CD8-positive, alpha-beta memory T cell (primary cell): ENCODE data around the gene DENND1A. TPM values are rescaled to one million over a fixed set of nuclear protein-coding genes. Genes with fewer than 3 reads are reported as not detected.

ENCODE experiments used
- CTCF ChIA-PET: fragments of 350-600 bp; sonication (Branson Sonifier 250); formaldehyde crosslinking; loops from one replicate; lab custom pipeline; 2021; ENCODE audit warnings: antibody characterized with exemption; lab: Charles Lee
- POLR2A ChIA-PET: fragments of 350-600 bp; sonication (Branson Sonifier 250); formaldehyde crosslinking; loops from one replicate; lab custom pipeline; 2021; ENCODE audit warnings: antibody characterized with exemption; lab: Charles Lee
- DNase-seq, 5 donors: peaks; one replicate each; pipeline versions ENCODE4 v3.0.0 to v3.0.0-alpha.2; 2020 to 2022; ENCODE audit warnings: mixed read lengths in 1 of 5
- H3K27ac ChIP-seq: one replicate; pipeline ENCODE4 v1.7.0; 2013; ENCODE audit warnings: low read depth, mild to moderate bottlenecking, low read length, moderate library complexity
- H3K27me3 ChIP-seq: 2 replicates; pipeline ENCODE4 v1.7.0; 2013; ENCODE audit warnings: low read length, mild to moderate bottlenecking; ENCODE audit not compliant: insufficient read depth, poor library complexity, severe bottlenecking
- H3K36me3 ChIP-seq: 2 replicates; pipeline ENCODE4 v1.7.0; 2013; ENCODE audit warnings: mild to moderate bottlenecking, low read length, moderate library complexity; ENCODE audit not compliant: insufficient read depth
- H3K4me1 ChIP-seq: 2 replicates; pipeline ENCODE4 v1.7.0; 2013; ENCODE audit warnings: mild to moderate bottlenecking, low read length, moderate library complexity; ENCODE audit not compliant: insufficient read depth
- H3K4me3 ChIP-seq: 2 replicates; pipeline ENCODE4 v1.7.0; 2013; ENCODE audit warnings: mild to moderate bottlenecking, low read length
- H3K9me3 ChIP-seq: 2 replicates; pipeline ENCODE4 v1.7.0; 2013; ENCODE audit warnings: mild to moderate bottlenecking, low read length
- H3K27ac Mint-ChIP-seq, 8 donors: one replicate each; pipeline ENCODE4 v1.8.0; 2020 to 2021; ENCODE audit warnings: mixed read lengths in 8 of 8, mild to moderate bottlenecking in 6 of 8, inconsistent platforms in 3 of 8, moderate library complexity in 3 of 8
- H3K27me3 Mint-ChIP-seq, 2 donors: one replicate each; pipeline ENCODE4 v1.8.0; 2020 to 2021; ENCODE audit warnings: mixed read lengths in 2 of 2, mild to moderate bottlenecking in 1 of 2, moderate library complexity in 1 of 2
- H3K36me3 Mint-ChIP-seq, 3 donors: one replicate each; pipeline ENCODE4 v1.8.0; 2020 to 2021; ENCODE audit warnings: mixed read lengths in 3 of 3, inconsistent platforms in 1 of 3, mild to moderate bottlenecking in 1 of 3
- H3K4me1 Mint-ChIP-seq, 3 donors: one replicate each; pipeline ENCODE4 v1.8.0; 2020 to 2021; ENCODE audit warnings: mixed read lengths in 3 of 3, inconsistent platforms in 1 of 3, mild to moderate bottlenecking in 1 of 3
- H3K4me3 Mint-ChIP-seq, 7 donors: one replicate each; pipeline ENCODE4 v1.8.0; 2020 to 2021; ENCODE audit warnings: mixed read lengths in 7 of 7, mild to moderate bottlenecking in 6 of 7, moderate library complexity in 4 of 7, inconsistent platforms in 2 of 7
- H3K9me3 Mint-ChIP-seq, 5 donors: one replicate each; pipeline ENCODE4 v1.8.0; 2020 to 2022; ENCODE audit warnings: mixed read lengths in 5 of 5, mild to moderate bottlenecking in 3 of 5, moderate library complexity in 2 of 5, inconsistent platforms in 1 of 5
- polyA plus RNA-seq: library from polyadenylated mRNA; unstranded; fragments of 300-500 nt; fragmentation: Illumina TruSeq; gene quantifications from one replicate; pipeline ENCODE4 v1.2.3, GENCODE V29; 2021
- total RNA-seq, 2 experiments: library from RNA; stranded (reverse); gene quantifications; one replicate each; pipeline ENCODE4 v1.2.3, GENCODE V29; 2021

DENND1A gene
- total and polyA plus RNA-seq, 3 experiments from 2014 or later = 7.2 to 15.1 (median 15.0) TPM

DNA sequence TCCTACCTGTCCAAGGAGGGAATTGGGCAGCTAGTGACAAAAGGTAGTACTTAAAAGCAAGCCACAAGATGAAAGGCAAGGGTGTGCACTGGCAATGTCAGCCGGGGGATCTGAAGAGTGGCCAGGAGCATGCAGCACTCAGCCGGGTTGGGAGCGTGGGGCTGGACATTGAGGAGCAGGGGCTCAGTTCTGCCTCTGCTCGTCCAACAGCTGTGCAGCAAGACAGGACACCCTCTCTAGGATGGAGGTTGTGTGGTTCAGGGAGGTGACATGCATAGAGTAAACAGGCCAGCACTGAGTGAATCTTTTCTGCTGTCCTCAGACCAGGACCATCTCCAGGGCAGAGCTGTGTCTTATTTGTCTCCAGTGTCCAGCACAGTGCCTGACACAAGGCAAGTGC, 338.6 kb downstream of the DENND1A start:
- ChIA-PET POLR2A (no interaction called here), CTCF (no interaction called here)
- H3K4me1 Mint-ChIP-seq = no peaks in the 10 kb centered on the region

GRCh38 chr9:123590499-123590898, 339.4 kb downstream of the DENND1A start:
- peaks cover 7 to 37% (median 17%) of the 10 kb centered on the region in 3 donors for H3K36me3 Mint-ChIP-seq
- H3K27me3 Mint-ChIP-seq = peaks cover 0 to 2% of the 10 kb centered on the region in 2 donors

More for the DNA sequence above, 338.6 kb downstream of the DENND1A start:
- H3K27me3 ChIP-seq = no peaks in the 10 kb centered on the region
- H3K4me3 Mint-ChIP-seq = no peak overlapping the region
- H3K36me3 ChIP-seq = no peaks in the 10 kb centered on the region
- no peaks in the 10 kb centered on the region for H3K4me1 ChIP-seq
- H3K27ac ChIP-seq = no peak overlapping the region
- no peaks in the 10 kb centered on the region for H3K9me3 ChIP-seq
- H3K36me3 Mint-ChIP-seq = peaks cover 11 to 33% (median 20%) of the 10 kb centered on the region in 3 donors
- no peak for DNase-seq
- peaks cover 0 to 21% (median 15%) of the 10 kb centered on the region in 5 donors for H3K9me3 Mint-ChIP-seq
- H3K4me3 ChIP-seq = no peak overlapping the region
- peak overlapping the region in 1 of 8 donors; percentile 30 for H3K27ac Mint-ChIP-seq
- peaks cover 0 to 2% of the 10 kb centered on the region in 2 donors for H3K27me3 Mint-ChIP-seq

GRCh38 chr9:123589361-123590239, 340.3 kb downstream of the DENND1A start:
- H3K9me3 ChIP-seq = no peaks in the 10 kb centered on the region
- H3K9me3 Mint-ChIP-seq = peaks cover 0 to 23% (median 15%) of the 10 kb centered on the region in 5 donors
- H3K4me1 Mint-ChIP-seq = no peaks in the 10 kb centered on the region
- no peaks in the 10 kb centered on the region for H3K27me3 ChIP-seq
- peaks cover 0 to 2% of the 10 kb centered on the region in 2 donors for H3K27me3 Mint-ChIP-seq
- H3K36me3 ChIP-seq = no peaks in the 10 kb centered on the region
- no peak overlapping the region for H3K27ac Mint-ChIP-seq
- no peak overlapping the region for H3K4me3 ChIP-seq
- no peak for DNase-seq
- H3K4me3 Mint-ChIP-seq = no peak overlapping the region
- no peak overlapping the region for H3K27ac ChIP-seq
- peaks cover 7 to 37% (median 17%) of the 10 kb centered on the region in 3 donors for H3K36me3 Mint-ChIP-seq
- H3K4me1 ChIP-seq = no peaks in the 10 kb centered on the region
- POLR2A ChIA-PET = no interaction called here
- CTCF ChIA-PET = no interaction called here

More at GRCh38 chr9:123590499-123590898, 339.4 kb downstream of the DENND1A start:
- Histone ChIP-seq H3K27ac (no peak overlapping the region), H3K9me3 (no peaks in the 10 kb centered on the region), H3K4me3 (no peak overlapping the region), H3K36me3 (no peaks in the 10 kb centered on the region), H3K27me3 (no peaks in the 10 kb centered on the region), H3K4me1 (no peaks in the 10 kb centered on the region)
- DNase-seq = no peak
- CTCF ChIA-PET = no interaction called here
- POLR2A ChIA-PET = no interaction called here
- peak overlapping the region in 1 of 7 donors; percentile 28 for H3K4me3 Mint-ChIP-seq
- H3K27ac Mint-ChIP-seq = peak overlapping the region in 1 of 8 donors; percentile 81
- peaks cover 0 to 23% (median 15%) of the 10 kb centered on the region in 5 donors for H3K9me3 Mint-ChIP-seq
- no peaks in the 10 kb centered on the region for H3K4me1 Mint-ChIP-seq

DNA sequence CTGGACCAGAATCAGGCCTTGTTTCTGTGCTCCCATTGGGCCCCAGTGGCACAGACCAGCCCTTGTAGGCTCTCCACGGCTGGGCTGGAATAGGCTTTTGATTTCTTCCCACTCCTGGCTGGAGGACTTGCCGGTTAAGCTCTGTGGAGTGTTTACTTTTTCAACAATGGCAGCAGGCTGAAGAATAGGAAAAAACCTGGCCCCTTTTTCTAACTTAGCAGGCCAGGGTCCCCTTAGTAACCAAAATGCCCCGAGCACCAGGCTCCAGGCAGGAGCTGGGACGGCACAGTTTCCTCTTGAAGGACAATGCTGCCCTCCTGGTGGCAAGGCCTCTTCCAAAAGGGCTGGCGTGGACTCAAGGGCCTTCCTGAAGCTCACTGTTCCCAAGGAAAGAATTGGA, 343.7 kb downstream of the DENND1A start:
- no peaks in the 10 kb centered on the region for H3K9me3 ChIP-seq
- H3K4me1 ChIP-seq = no peaks in the 10 kb centered on the region
- H3K27ac ChIP-seq = no peak overlapping the region
- H3K27me3 ChIP-seq = no peaks in the 10 kb centered on the region
- ChIA-PET POLR2A (no interaction called here), CTCF (no interaction called here)
- Mint-ChIP-seq H3K4me1 (no peaks in the 10 kb centered on the region), H3K27ac (no peak overlapping the region), H3K4me3 (no peak overlapping the region), H3K27me3 (no peaks in the 10 kb centered on the region), H3K9me3 (peaks cover 0 to 23% (median 15%) of the 10 kb centered on the region in 5 donors), H3K36me3 (peaks cover 13 to 46% (median 35%) of the 10 kb centered on the region in 3 donors)
- no peak for DNase-seq
- no peaks in the 10 kb centered on the region for H3K36me3 ChIP-seq
- H3K4me3 ChIP-seq = no peak overlapping the region

DNA sequence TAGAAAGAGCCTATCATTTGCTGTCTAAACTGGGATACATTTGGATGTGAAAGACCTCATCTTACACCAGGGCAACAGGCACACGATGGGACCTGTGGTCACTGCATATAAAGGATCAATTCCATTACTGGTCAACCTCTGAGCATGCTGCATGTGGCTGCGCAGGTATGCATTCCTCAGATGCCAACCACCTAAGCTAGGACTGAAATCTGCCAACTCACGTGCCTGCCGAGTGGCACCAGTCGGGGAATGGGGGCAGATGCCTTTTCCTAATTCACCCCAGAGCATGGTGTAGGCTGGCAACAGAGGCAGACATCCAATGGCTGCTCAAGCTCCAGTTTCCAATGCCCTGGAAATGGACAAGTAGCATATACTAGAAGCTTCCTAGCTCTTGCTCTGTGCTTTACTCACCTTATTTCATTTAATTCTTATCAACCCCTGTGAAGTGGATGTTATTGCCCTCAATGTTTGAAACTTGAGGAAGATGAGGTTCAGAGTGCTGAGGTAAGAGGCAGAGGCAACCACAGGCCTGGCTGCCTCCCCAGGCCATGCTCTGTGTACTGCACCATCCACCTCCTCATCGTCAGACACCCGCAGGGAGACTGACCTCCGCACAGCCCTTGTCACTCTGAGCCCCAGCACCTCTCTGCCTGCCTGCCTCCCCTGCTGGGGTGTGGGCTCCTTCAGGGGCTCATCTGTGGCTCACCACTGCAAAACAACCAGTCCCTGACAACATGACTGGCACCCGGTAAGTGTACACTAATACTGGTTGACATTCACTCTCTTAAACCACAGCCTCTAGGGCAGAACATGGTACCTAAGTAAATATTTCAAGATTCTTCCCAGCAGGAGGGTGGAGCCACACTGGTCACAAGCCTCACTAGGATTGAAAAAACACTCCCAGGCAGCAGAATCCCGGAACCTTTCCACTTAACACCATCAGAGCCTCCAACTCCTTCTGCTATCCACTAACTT, 345.4 kb downstream of the DENND1A start:
- Mint-ChIP-seq H3K27ac (peak overlapping the region in 1 of 8 donors; percentile 90), H3K4me1 (no peaks in the 10 kb centered on the region), H3K36me3 (peaks cover 18 to 57% (median 48%) of the 10 kb centered on the region in 3 donors), H3K4me3 (no peak overlapping the region), H3K27me3 (no peaks in the 10 kb centered on the region), H3K9me3 (peaks cover 0 to 20% (median 16%) of the 10 kb centered on the region in 5 donors)
- no peak for DNase-seq
- Histone ChIP-seq H3K9me3 (no peaks in the 10 kb centered on the region), H3K4me3 (no peak overlapping the region), H3K36me3 (no peaks in the 10 kb centered on the region), H3K4me1 (no peaks in the 10 kb centered on the region), H3K27me3 (no peaks in the 10 kb centered on the region), H3K27ac (no peak overlapping the region)
- CTCF ChIA-PET = no interaction called here
- POLR2A ChIA-PET = no interaction called here

GRCh38 chr9:123583646-123584045, 346.3 kb downstream of the DENND1A start:
- CTCF ChIA-PET = no interaction called here

DNA sequence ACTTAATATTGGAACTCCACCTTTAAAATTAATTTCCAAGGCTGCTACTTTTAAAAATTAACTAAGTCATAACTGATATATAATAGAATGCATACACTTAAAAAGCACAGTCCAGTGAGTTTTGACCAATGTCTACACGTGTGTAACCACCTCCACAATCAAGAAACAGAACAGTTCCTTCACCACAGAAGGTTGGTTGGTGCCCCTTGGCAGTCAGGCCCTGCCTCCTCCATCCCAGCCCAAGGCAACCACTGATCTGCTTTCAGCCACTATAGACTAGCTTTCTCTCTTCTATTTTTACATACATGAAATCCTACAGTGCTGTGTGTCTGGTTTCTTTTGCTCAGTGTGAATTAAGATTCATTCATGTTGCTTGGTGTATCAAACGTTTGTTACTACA, 358.7 kb downstream of the DENND1A start:
- no peaks in the 10 kb centered on the region for H3K36me3 ChIP-seq
- H3K4me1 ChIP-seq = no peaks in the 10 kb centered on the region
- peaks cover 0 to 7% (median 0%) of the 10 kb centered on the region in 5 donors for H3K9me3 Mint-ChIP-seq
- ChIA-PET CTCF (no interaction called here), POLR2A (no interaction called here)
- peaks cover 0 to 1% of the 10 kb centered on the region in 2 donors for H3K27me3 Mint-ChIP-seq
- peaks cover 9 to 25% (median 19%) of the 10 kb centered on the region in 3 donors for H3K36me3 Mint-ChIP-seq
- H3K4me1 Mint-ChIP-seq = no peaks in the 10 kb centered on the region
- no peak overlapping the region for H3K4me3 Mint-ChIP-seq
- no peak overlapping the region for H3K4me3 ChIP-seq
- H3K27ac ChIP-seq = no peak overlapping the region
- H3K27ac Mint-ChIP-seq = no peak overlapping the region
- H3K9me3 ChIP-seq = no peaks in the 10 kb centered on the region
- no peaks in the 10 kb centered on the region for H3K27me3 ChIP-seq
- no peak for DNase-seq

More at GRCh38 chr9:123583646-123584045, 346.3 kb downstream of the DENND1A start:
- H3K4me1 Mint-ChIP-seq = no peaks in the 10 kb centered on the region
- no peaks in the 10 kb centered on the region for H3K4me1 ChIP-seq
- H3K4me3 Mint-ChIP-seq = no peak overlapping the region
- H3K27me3 ChIP-seq = no peaks in the 10 kb centered on the region
- peaks cover 2 to 22% (median 16%) of the 10 kb centered on the region in 5 donors for H3K9me3 Mint-ChIP-seq
- no peak overlapping the region for H3K27ac ChIP-seq
- H3K27ac Mint-ChIP-seq = no peak overlapping the region
- no peaks in the 10 kb centered on the region for H3K27me3 Mint-ChIP-seq
- POLR2A ChIA-PET = no interaction called here
- peaks cover 21 to 56% (median 52%) of the 10 kb centered on the region in 3 donors for H3K36me3 Mint-ChIP-seq
- no peak for DNase-seq
- no peaks in the 10 kb centered on the region for H3K9me3 ChIP-seq
- H3K4me3 ChIP-seq = no peak overlapping the region
- H3K36me3 ChIP-seq = no peaks in the 10 kb centered on the region
